Neural progenitor cell (in vitro differentiated cells): ENCODE results near the gene THOC5. TPM values are rescaled to one million over a fixed set of nuclear protein-coding genes. Genes with fewer than 3 reads are reported as not detected.

Experiments used
- DNase-seq: peaks from one replicate; pipeline ENCODE4 v3.0.0-alpha.2; 2016; ENCODE audit warnings: low spot score
- H2AFZ ChIP-seq: fragments of 200-600 bp; sonication (generic); replicated peaks from 2 replicates; pipeline ENCODE4 v1.6.1; 2016; ENCODE audit warnings: antibody characterized with exemption
- H3F3A ChIP-seq: fragments of 200-600 bp; sonication (generic); 2 replicates; pipeline ENCODE4 v1.6.1; 2016; ENCODE audit warnings: antibody characterized with exemption, low read depth
- H3K27ac ChIP-seq: fragments of 200-600 bp; sonication (generic); 2 replicates; pipeline ENCODE4 v1.5.1; 2016; ENCODE audit warnings: mild to moderate bottlenecking
- H3K27me3 ChIP-seq: fragments of 200-600 bp; sonication (generic); 2 replicates; pipeline ENCODE4 v1.6.1; 2016; ENCODE audit warnings: mild to moderate bottlenecking, moderate library complexity
- H3K36me3 ChIP-seq: fragments of 200-600 bp; sonication (generic); 2 replicates; pipeline ENCODE4 v1.5.1; 2016
- H3K4me1 ChIP-seq: fragments of 200-600 bp; sonication (generic); 2 replicates; pipeline ENCODE4 v1.6.1; 2016; ENCODE audit warnings: mixed run types
- H3K4me2 ChIP-seq: fragments of 200-600 bp; sonication (generic); 2 replicates; pipeline ENCODE4 v1.6.1; 2016
- H3K4me3 ChIP-seq: fragments of 200-600 bp; sonication (generic); 2 replicates; pipeline ENCODE4 v1.5.1; 2016
- H3K79me2 ChIP-seq: fragments of 200-600 bp; sonication (generic); 2 replicates; pipeline ENCODE4 v1.6.1; 2016; ENCODE audit warnings: low read depth
- H3K9ac ChIP-seq: fragments of 200-600 bp; sonication (generic); 2 replicates; pipeline ENCODE4 v1.6.1; 2016
- H3K9me3 ChIP-seq: fragments of 200-600 bp; sonication (generic); 2 replicates; pipeline ENCODE4 v1.5.1; 2016; ENCODE audit warnings: low read depth
- H4K20me1 ChIP-seq: fragments of 200-600 bp; sonication (generic); 2 replicates; pipeline ENCODE4 v1.6.1; 2016; ENCODE audit warnings: low read depth
- H3K27ac Mint-ChIP-seq: 3 replicates; pipeline ENCODE4 v1.8.0; 2021; ENCODE audit warnings: mixed read lengths
- H3K27me3 Mint-ChIP-seq: 2 replicates; pipeline ENCODE4 v1.8.0; 2022; ENCODE audit warnings: low read depth, mild to moderate bottlenecking, inconsistent platforms, moderate library complexity, mixed read lengths; ENCODE audit not compliant: insufficient read depth
- H3K36me3 Mint-ChIP-seq: 3 replicates; pipeline ENCODE4 v1.8.0; 2021; ENCODE audit warnings: mixed read lengths
- H3K4me1 Mint-ChIP-seq: 3 replicates; pipeline ENCODE4 v1.8.0; 2021; ENCODE audit warnings: mixed read lengths
- H3K4me3 Mint-ChIP-seq: 3 replicates; pipeline ENCODE4 v1.8.0; 2021; ENCODE audit warnings: mild to moderate bottlenecking, moderate library complexity, mixed read lengths
- H3K9me3 Mint-ChIP-seq: 3 replicates; pipeline ENCODE4 v1.8.0; 2020; ENCODE audit warnings: mixed read lengths
- CTCF ChIP-seq: fragments of 200-600 bp; sonication (generic); IDR thresholded peaks from 2 replicates; pipeline ENCODE4 v1.5.1; 2017; ENCODE audit warnings: antibody characterized with exemption, mild to moderate bottlenecking
- EZH2 ChIP-seq: fragments of 200-600 bp; sonication (generic); IDR thresholded peaks from 2 replicates; pipeline ENCODE4 v1.6.1; 2017; ENCODE audit warnings: antibody characterized with exemption, mild to moderate bottlenecking, moderate library complexity
- EZH2phosphoT487 ChIP-seq: fragments of 200-600 bp; sonication (generic); IDR thresholded peaks from 2 replicates; pipeline ENCODE4 v1.6.1; 2017; ENCODE audit warnings: antibody characterized with exemption
- total RNA-seq: library from RNA; depleted of rRNA; stranded (reverse); fragments of >200 nt; gene quantifications from 2 replicates; pipeline ENCODE4 v1.2.3, GENCODE V29; 2015; ENCODE audit warnings: low replicate concordance

The THOC5 gene
- total RNA-seq, 1 donor from 2014 or later, result 42.9 TPM

GRCh38 chr22:29479417-29480261 is 73.9 kb downstream of the THOC5 start, which contains the start of gene NEFH:
TSS of gene NEFH (plus strand) at chr22:29480218. CDS start at chr22:29480263, 45 bp downstream.
- Histone ChIP-seq H3K4me2 (peak within 1 kb of the TSS; percentile 71), H3F3A (peaks cover 28% of the 10 kb centered on the region), H3K79me2 (no peaks in the 10 kb centered on the region), H2AFZ (no peak within 1 kb of the TSS), H3K27me3 (peaks cover 74% of the 10 kb centered on the region), H3K4me3 (peak within 1 kb of the TSS; percentile 28), H3K36me3 (no peaks in the 10 kb centered on the region), H4K20me1 (peaks cover 62% of the 10 kb centered on the region), H3K27ac (no peak within 1 kb of the TSS), H3K9me3 (no peaks in the 10 kb centered on the region), H3K9ac (no peak within 1 kb of the TSS), H3K4me1 (peaks cover 24% of the 10 kb centered on the region)
- H3K27ac Mint-ChIP-seq, result peak within 1 kb of the TSS; percentile 5
- no peaks in the 10 kb centered on the region for H3K36me3 Mint-ChIP-seq
- DNase-seq, result peak; percentile 56
- peaks cover 45% of the 10 kb centered on the region for H3K27me3 Mint-ChIP-seq
- H3K4me3 Mint-ChIP-seq, result peak within 1 kb of the TSS; percentile 84
- no peaks in the 10 kb centered on the region for H3K9me3 Mint-ChIP-seq
- H3K4me1 Mint-ChIP-seq, result peaks cover 29% of the 10 kb centered on the region
- TF ChIP-seq EZH2phosphoT487, result no peak
- TF ChIP-seq CTCF, result no peak

DNA sequence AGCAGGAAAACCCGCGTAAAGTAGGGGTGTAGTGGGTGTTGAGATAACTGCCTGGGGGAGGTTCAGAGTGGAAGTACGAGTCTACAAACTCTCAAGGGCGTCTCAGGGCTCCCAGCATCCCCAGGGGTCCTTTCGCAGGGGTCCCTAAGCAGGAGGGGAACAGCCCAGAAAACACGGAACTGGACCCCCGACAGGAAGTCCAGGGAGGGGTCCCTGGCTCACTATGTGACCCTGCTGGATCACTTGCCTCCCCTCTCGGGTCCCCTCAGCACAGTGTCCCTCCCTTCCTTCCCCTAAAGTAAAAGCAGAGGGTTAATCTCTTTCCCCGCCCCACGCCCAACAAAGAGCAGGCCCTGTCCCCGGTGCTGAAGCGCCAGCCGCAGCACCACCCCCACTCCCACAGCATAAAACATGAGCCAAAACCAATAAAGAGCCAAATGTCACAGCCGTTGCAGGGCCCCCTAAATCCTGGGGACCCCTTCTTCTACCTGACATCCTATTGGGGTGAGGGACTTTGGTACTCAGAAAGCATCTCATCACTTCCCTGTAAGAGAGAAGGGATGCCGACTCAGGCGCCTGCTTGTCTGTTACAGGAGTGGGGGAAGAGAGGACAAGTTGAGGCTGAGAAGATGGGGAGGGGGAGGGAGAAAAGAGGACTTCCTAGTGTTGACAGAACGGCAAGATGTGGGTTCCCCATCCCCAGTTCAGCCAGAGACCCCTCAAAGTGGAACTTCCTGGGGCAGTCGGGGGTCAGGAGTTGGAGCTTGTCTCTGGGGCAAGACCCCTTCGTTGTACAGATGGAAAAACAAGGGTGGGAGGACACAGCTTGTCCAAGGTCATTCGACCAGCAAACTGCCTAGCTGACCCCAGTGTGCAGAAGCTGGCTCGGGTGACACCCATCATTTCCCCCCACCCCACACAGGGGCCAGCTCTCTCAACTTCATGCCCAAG is 75.0 kb downstream of the THOC5 start:
- Histone ChIP-seq H4K20me1 (peaks cover 62% of the 10 kb centered on the region), H3K79me2 (no peaks in the 10 kb centered on the region), H2AFZ (no peak overlapping the region), H3K4me1 (peaks cover 24% of the 10 kb centered on the region), H3K9me3 (no peaks in the 10 kb centered on the region), H3K27ac (no peak overlapping the region), H3K4me2 (peak overlapping the region; percentile 70), H3K36me3 (no peaks in the 10 kb centered on the region), H3K27me3 (peaks cover 74% of the 10 kb centered on the region), H3K4me3 (peak overlapping the region; percentile 19), H3K9ac (no peak overlapping the region), H3F3A (peaks cover 28% of the 10 kb centered on the region)
- H3K27me3 Mint-ChIP-seq, result peaks cover 45% of the 10 kb centered on the region
- H3K4me1 Mint-ChIP-seq, result peaks cover 29% of the 10 kb centered on the region
- H3K9me3 Mint-ChIP-seq, result no peaks in the 10 kb centered on the region
- H3K27ac Mint-ChIP-seq, result no peak overlapping the region
- peak overlapping the region; percentile 79 for H3K4me3 Mint-ChIP-seq
- TF ChIP-seq CTCF (no peak), EZH2phosphoT487 (peak; percentile 32), EZH2 (no peak)
- no peaks in the 10 kb centered on the region for H3K36me3 Mint-ChIP-seq
- peak; percentile 82 for DNase-seq

- TF ChIP-seq EZH2phosphoT487 (no peak), CTCF (no peak), EZH2 (no peak)
- H3K27me3 Mint-ChIP-seq, result peaks cover 45% of the 10 kb centered on the region
- H3K4me3 ChIP-seq, result peak overlapping the region; percentile 19
Measured at GRCh38 chr22:29477723-29478318, 75.7 kb downstream of the THOC5 start.

More at GRCh38 chr22:29477723-29478318, 75.7 kb downstream of the THOC5 start:
- H3K36me3 ChIP-seq, result no peaks in the 10 kb centered on the region
- Mint-ChIP-seq H3K27ac (no peak overlapping the region), H3K9me3 (no peaks in the 10 kb centered on the region), H3K4me1 (peaks cover 29% of the 10 kb centered on the region), H3K36me3 (no peaks in the 10 kb centered on the region), H3K4me3 (peak overlapping the region; percentile 35)
- peaks cover 28% of the 10 kb centered on the region for H3F3A ChIP-seq
- no peaks in the 10 kb centered on the region for H3K79me2 ChIP-seq
- peak; percentile 41 for DNase-seq
- peaks cover 76% of the 10 kb centered on the region for H3K27me3 ChIP-seq
- H3K9me3 ChIP-seq, result no peaks in the 10 kb centered on the region
- no peak overlapping the region for H3K27ac ChIP-seq
- peak overlapping the region; percentile 70 for H3K4me2 ChIP-seq
- H2AFZ ChIP-seq, result no peak overlapping the region
- H4K20me1 ChIP-seq, result peaks cover 62% of the 10 kb centered on the region
- H3K4me1 ChIP-seq, result peaks cover 24% of the 10 kb centered on the region
- no peak overlapping the region for H3K9ac ChIP-seq
